Activated gamma-delta T cell (primary cell): ENCODE results near the gene MSMB.
"Not testable (repeated sequence)": the region's sequence is repeated elsewhere in the genome, so short reads cannot be mapped to it uniquely, and the experiment has no call there.

Experiments used
- DNase-seq: peaks from one replicate; lab custom pipeline; 2025; lab: John Stamatoyannopoulos, UW
- total RNA-seq, 2 donors: gene quantifications; one replicate each; lab custom pipeline; 2026; lab: John Stamatoyannopoulos, UW

MSMB gene
- total RNA-seq = 0 to 0.04 reads per million in 2 donors

- no peak for DNase-seq
Measured at GRCh38 chr10:46046261-46046660, at the start of gene MSMB. TSS of gene MSMB (minus strand) at chr10:46046269. CDS start at chr10:46046237, 32 bp downstream.

- no peak for DNase-seq
Measured at GRCh38 chr10:46094931-46095750, 49.1 kb upstream of the MSMB start.

- no peak for DNase-seq
Measured at GRCh38 chr10:46094197-46094500, 48.1 kb upstream of the MSMB start.

- not testable (repeated sequence) for DNase-seq
Measured at GRCh38 chr10:46093316-46094196, 47.5 kb upstream of the MSMB start.

GRCh38 chr10:46092524-46093081 is 46.5 kb upstream of the MSMB start:
- no peak for DNase-seq

- DNase-seq = no peak
Measured at GRCh38 chr10:46091828-46092523, 45.9 kb upstream of the MSMB start.

GRCh38 chr10:46091080-46091827 is 45.2 kb upstream of the MSMB start:
- DNase-seq = no peak

- DNase-seq = no peak
Measured at GRCh38 chr10:46090258-46090812, 44.3 kb upstream of the MSMB start.

GRCh38 chr10:46087381-46087780 is 41.3 kb upstream of the MSMB start:
- DNase-seq = not testable (repeated sequence)

GRCh38 chr10:46084321-46085165 is 38.5 kb upstream of the MSMB start:
- no peak for DNase-seq

GRCh38 chr10:46080886-46081285 is 34.8 kb upstream of the MSMB start:
- no peak for DNase-seq

- no peak for DNase-seq
Measured at GRCh38 chr10:46079831-46080585, 33.9 kb upstream of the MSMB start.

- no peak for DNase-seq
Measured at GRCh38 chr10:46077731-46078413, 31.8 kb upstream of the MSMB start.

- no peak for DNase-seq
Measured at GRCh38 chr10:46077141-46077554, 31.1 kb upstream of the MSMB start.

GRCh38 chr10:46075869-46076268 is 29.8 kb upstream of the MSMB start:
- no peak for DNase-seq

- no peak for DNase-seq
Measured at GRCh38 chr10:46074196-46074946, 28.3 kb upstream of the MSMB start.

- DNase-seq = no peak
Measured at GRCh38 chr10:46073564-46073963, 27.5 kb upstream of the MSMB start.

- DNase-seq = no peak
Measured at GRCh38 chr10:46070749-46071148, 24.7 kb upstream of the MSMB start.
